ENCODE results near the gene ME3. TPM values are rescaled to one million over a fixed set of nuclear protein-coding genes. Genes with fewer than 3 reads are reported as not detected.

Gene ME3
- total RNA-seq, 1 experiment from 2014 or later, result 1.8 TPM

DNA sequence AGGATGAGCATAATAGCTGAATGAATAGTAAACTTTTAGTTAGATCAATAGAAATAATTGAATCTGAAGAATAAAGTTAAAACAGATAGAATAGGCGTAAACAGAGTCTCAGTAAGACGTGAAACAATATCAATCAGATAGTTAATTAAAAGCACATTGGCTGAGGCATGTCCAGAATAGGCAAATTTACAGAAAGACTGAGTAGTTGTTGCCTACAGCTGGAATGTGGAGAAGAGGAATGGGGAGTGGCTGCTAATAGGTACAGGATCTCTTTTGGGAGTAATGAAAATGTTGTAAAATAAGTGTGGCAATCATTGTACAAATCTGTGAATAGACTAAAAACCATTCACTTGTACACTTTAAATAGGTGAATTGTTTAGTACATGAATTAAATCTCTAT lies 36.3 kb upstream of the ME3 start (continued):
- TF ChIP-seq FOXP1 (CRISPR knock-in tag; IDR thresholded peaks at IDR 0.05; ENCODE audit: borderline replicate concordance) (no peak), NFE2L1 (CRISPR knock-in tag; IDR thresholded peaks at IDR 0.05) (no peak), ATF1 (CRISPR knock-in tag; IDR thresholded peaks at IDR 0.05) (no peak), CBFB (CRISPR knock-in tag; IDR thresholded peaks at IDR 0.05; ENCODE audit: low read depth) (no peak), ETV6 (CRISPR knock-in tag; IDR thresholded peaks at IDR 0.05) (no peak), OVOL2 (CRISPR knock-in tag; IDR thresholded peaks at IDR 0.05; ENCODE audit: borderline replicate concordance) (no peak), SP1 (CRISPR knock-in tag; conservative IDR thresholded peaks at IDR 0.05) (no peak)
- TF ChIP-seq, protein P1, sequence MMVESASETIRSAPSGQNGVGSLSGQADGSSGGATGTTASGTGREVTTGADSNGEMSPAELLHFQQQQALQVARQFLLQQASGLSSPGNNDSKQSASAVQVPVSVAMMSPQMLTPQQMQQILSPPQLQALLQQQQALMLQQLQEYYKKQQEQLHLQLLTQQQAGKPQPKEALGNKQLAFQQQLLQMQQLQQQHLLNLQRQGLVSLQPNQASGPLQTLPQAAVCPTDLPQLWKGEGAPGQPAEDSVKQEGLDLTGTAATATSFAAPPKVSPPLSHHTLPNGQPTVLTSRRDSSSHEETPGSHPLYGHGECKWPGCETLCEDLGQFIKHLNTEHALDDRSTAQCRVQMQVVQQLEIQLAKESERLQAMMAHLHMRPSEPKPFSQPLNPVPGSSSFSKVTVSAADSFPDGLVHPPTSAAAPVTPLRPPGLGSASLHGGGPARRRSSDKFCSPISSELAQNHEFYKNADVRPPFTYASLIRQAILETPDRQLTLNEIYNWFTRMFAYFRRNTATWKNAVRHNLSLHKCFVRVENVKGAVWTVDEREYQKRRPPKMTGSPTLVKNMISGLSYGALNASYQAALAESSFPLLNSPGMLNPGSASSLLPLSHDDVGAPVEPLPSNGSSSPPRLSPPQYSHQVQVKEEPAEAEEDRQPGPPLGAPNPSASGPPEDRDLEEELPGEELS (CRISPR knock-in tag; IDR thresholded peaks at IDR 0.05), result no peak

DNA sequence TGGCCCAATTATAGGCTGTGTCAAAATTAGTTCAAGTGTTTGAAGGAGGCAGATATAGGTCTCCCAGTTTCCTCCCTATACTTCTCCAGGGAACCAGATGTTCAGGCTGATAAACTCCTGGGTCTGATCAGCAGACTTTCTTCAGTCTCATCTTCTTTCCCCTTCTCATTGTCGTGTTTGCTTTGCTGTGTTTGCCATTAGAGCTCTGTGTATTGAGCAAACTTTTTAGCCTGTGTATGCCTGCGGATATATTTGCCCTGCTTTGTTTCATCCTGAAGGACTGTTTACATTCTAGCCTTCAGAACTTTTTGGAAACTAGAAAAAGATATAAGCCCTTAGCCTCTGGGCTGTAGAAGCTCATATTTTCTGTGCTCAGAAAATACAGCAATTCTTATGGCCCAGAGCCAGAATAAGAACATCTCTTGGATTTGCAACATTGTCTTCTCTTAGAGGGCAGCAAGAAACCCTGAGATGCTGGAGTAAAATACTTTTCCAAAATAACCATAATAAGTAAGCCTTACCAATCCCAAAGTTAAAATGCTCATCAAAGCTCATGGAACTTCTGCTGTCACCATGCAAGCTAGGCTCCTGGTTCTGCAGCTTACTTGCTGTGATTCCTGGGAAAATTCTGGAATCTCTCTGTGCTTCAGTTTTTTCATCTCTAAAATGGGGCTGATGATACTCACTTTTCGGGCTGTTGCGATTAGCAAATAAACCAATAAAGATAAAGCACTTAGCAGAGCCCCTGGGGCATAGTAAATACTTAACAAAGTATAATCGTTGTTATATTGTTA lies 34.1 kb upstream of the ME3 start:
- POLR2A ChIA-PET, result no interaction called here
- no peak overlapping the region for H3K27ac Mint-ChIP-seq
- no peak for TF ChIP-seq ZNF532 (CRISPR knock-in tag; IDR thresholded peaks at IDR 0.05; ENCODE audit: borderline replicate concordance)
- TF ChIP-seq PREB (CRISPR knock-in tag; IDR thresholded peaks at IDR 0.05; ENCODE audit: borderline replicate concordance), result no peak
- no peak for TF ChIP-seq ETV6 (CRISPR knock-in tag; IDR thresholded peaks at IDR 0.05)
- no peak for TF ChIP-seq E2F5 (CRISPR knock-in tag; IDR thresholded peaks at IDR 0.05)
- TF ChIP-seq, protein P2, sequence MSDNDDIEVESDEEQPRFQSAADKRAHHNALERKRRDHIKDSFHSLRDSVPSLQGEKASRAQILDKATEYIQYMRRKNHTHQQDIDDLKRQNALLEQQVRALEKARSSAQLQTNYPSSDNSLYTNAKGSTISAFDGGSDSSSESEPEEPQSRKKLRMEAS (CRISPR knock-in tag; IDR thresholded peaks at IDR 0.05), result no peak
- no peak for TF ChIP-seq MXD4 (CRISPR knock-in tag; IDR thresholded peaks at IDR 0.05; ENCODE audit: borderline replicate concordance)
- TF ChIP-seq NFYB (CRISPR knock-in tag; conservative IDR thresholded peaks at IDR 0.05; ENCODE audit: low read depth), result no peak
- TF ChIP-seq, protein P1 (CRISPR knock-in tag; IDR thresholded peaks at IDR 0.05), result no peak
- TF ChIP-seq MYBL2 (CRISPR knock-in tag; IDR thresholded peaks at IDR 0.05), result no peak
- TF ChIP-seq E2F4 (CRISPR knock-in tag; IDR thresholded peaks at IDR 0.05; ENCODE audit: borderline replicate concordance, low read depth), result no peak
- no peak for TF ChIP-seq ZNF396 (CRISPR knock-in tag; IDR thresholded peaks at IDR 0.05; ENCODE audit: borderline replicate concordance)
- TF ChIP-seq IRF1 (CRISPR knock-in tag; IDR thresholded peaks at IDR 0.05), result no peak
- no peak for TF ChIP-seq ZNF138 (CRISPR knock-in tag; conservative IDR thresholded peaks at IDR 0.05)
- no peak for TF ChIP-seq ZBTB21 (CRISPR knock-in tag; IDR thresholded peaks at IDR 0.05; ENCODE audit: borderline replicate concordance)

More for the DNA sequence above, 34.1 kb upstream of the ME3 start:
- peaks cover 13% of the 10 kb centered on the region for H3K9me3 Mint-ChIP-seq
- no peak for ATAC-seq
- CTCF ChIA-PET, result no interaction called here
- DNase-seq (ENCODE audit: low spot score), result no peak
- peaks cover 6% of the 10 kb centered on the region; the same call in 1 of the 2 replicates for H3K36me3 Mint-ChIP-seq
- no peaks in the 10 kb centered on the region for H3K27me3 Mint-ChIP-seq (ENCODE audit: low read depth)
- H3K4me3 Mint-ChIP-seq, result no peak overlapping the region
- H3K4me1 Mint-ChIP-seq, result no peaks in the 10 kb centered on the region
